Loucy (cell line): ENCODE results near the gene CAPZA1.

Experiments used
- CTCF ChIP-seq: fragments of 200-600 bp; sonication (generic); conservative IDR thresholded peaks from 2 replicates; pipeline ENCODE4 v1.5.1; 2014; ENCODE audit warnings: mild to moderate bottlenecking, antibody characterized with exemption, low read length
- EZH2phosphoT487 ChIP-seq: fragments of 200-600 bp; IDR thresholded peaks from 2 replicates; pipeline ENCODE4 v1.6.1; 2018; ENCODE audit warnings: antibody characterized with exemption, mild to moderate bottlenecking, moderate library complexity, borderline replicate concordance

GRCh38 chr1:112713466-112714312 lies 94.1 kb downstream of the CAPZA1 start:
- TF ChIP-seq CTCF (no peak), EZH2phosphoT487 (no peak)
